ENCODE results near the gene FABP1. TPM values are rescaled to one million over a fixed set of nuclear protein-coding genes. Genes with fewer than 3 reads are reported as not detected.

Gene FABP1
- total and polyA plus RNA-seq, 2 of the 8 experiments (the other 6 are each of a cell fraction or from before 2014, with no cell fraction given) = 0.09 TPM; not detected in 1

DNA sequence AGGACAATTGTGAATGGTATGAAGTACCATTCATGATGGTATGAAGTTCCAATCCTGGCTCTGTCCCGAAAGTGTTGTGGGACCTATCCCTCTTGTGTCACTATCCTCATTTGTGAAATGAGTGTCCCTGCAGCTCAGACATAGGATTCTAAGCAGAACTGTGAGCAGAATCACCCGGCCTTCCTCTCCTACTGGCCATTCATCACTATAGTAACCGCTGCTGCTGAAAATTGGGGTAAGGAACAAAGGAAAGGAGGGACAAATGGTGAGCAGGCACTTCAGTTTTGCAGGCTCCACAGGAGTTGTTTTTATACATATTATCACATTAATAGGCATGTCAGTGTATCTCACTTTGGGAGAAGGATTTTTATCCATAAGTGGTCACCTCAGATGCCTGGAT, 32.8 kb downstream of the FABP1 start:
- no peak overlapping the region for H3K18ac ChIP-seq (ENCODE audit: extremely low read depth, low read length)
- no peaks in the 10 kb centered on the region for H3K36me3 ChIP-seq (ENCODE audit: control insufficient read depth in 2 of 4, insufficient read depth in 4 of 4, low read length in 3 of 4)
- H2BK120ac ChIP-seq (replicated peaks; ENCODE audit: low read depth, low read length) = no peak overlapping the region
- peaks cover 0 to 9% (median 2%) of the 10 kb centered on the region in 4 experiments; a peak in 5 of 7 replicates for H3K4me1 ChIP-seq (replicated peaks in 1 of 4; ENCODE audit: control insufficient read depth in 3 of 4, insufficient read depth in 4 of 4, low read length in 3 of 4)
- H3K4me3 ChIP-seq (ENCODE audit: extremely low read depth in 1 of 4, insufficient read depth in 2 of 4, low read depth in 3 of 4, low read length in 4 of 4) = no peak overlapping the region
- H2BK5ac ChIP-seq (ENCODE audit: low read depth, low read length) = no peak overlapping the region
- no peak overlapping the region for H3K4ac ChIP-seq (replicated peaks; ENCODE audit: insufficient read length, low read depth, low read length)
- no peak overlapping the region for H2BK20ac ChIP-seq (ENCODE audit: low read length)
- no peak for FAIRE-seq
- no peaks in the 10 kb centered on the region for H3K23me2 ChIP-seq (ENCODE audit: low read depth, low read length)
- H4K20me1 ChIP-seq (replicated peaks in 1 of 2; ENCODE audit: control insufficient read depth in 1 of 2, insufficient read depth in 2 of 2, low read length in 2 of 2) = no peaks in the 10 kb centered on the region
- no peak overlapping the region for H3K56ac ChIP-seq (replicated peaks; ENCODE audit: insufficient read length, low read depth, low read length)
- no peaks in the 10 kb centered on the region for H3K79me2 ChIP-seq (ENCODE audit: control insufficient read depth in 1 of 2, insufficient read depth in 2 of 2, low read length in 2 of 2)
- no peaks in the 10 kb centered on the region for H3K79me1 ChIP-seq (ENCODE audit: low read depth, low read length)
- no peak overlapping the region for H2AFZ ChIP-seq (ENCODE audit: low read length)
- H4K91ac ChIP-seq (replicated peaks; ENCODE audit: insufficient read length, low read length) = no peak overlapping the region
- CTCF ChIA-PET (ENCODE audit: partially characterized antibody) = interaction anchor here (1.2 to 4.2 kb wide), 2 partner anchors 8 to 34 kb away, joined by 3 to 26 read pairs; no protein-coding TSS in a partner anchor
- no peak overlapping the region for H4K8ac ChIP-seq (ENCODE audit: extremely low read depth, insufficient read depth, low read length)
- no peak overlapping the region for H4K5ac ChIP-seq (ENCODE audit: insufficient read length, low read depth, low read length)
- no peak overlapping the region for H2BK15ac ChIP-seq (ENCODE audit: low read length)
- H3K27ac ChIP-seq (ENCODE audit: low read depth, low read length) = no peak overlapping the region
- H2AK5ac ChIP-seq (ENCODE audit: low read depth, low read length) = no peak overlapping the region
- H3K23ac ChIP-seq (ENCODE audit: insufficient read length) = no peak overlapping the region
- H2BK12ac ChIP-seq (ENCODE audit: low read depth, low read length) = no peak overlapping the region; the same call in 1 of the 2 replicates
- H3K27me3 ChIP-seq (replicated peaks in 1 of 4; ENCODE audit: control insufficient read depth in 3 of 4, extremely low read depth in 1 of 4, insufficient read depth in 3 of 4, low read length in 3 of 4) = no peaks in the 10 kb centered on the region
- WGBS, 2 experiments (ENCODE audit: extremely low coverage in 1 of 2, insufficient coverage in 1 of 2, insufficient read length in 1 of 2, insufficient replicate concordance in 2 of 2, low coverage in 1 of 2, low lambda C conversion rate in 2 of 2, missing lambda C conversion rate in 1 of 2) = 80% methylated on average over 3 of the region's 3 CpGs; no CpG with 5 or more reads in 1 of the 2 experiments
- H3K9me3 ChIP-seq (ENCODE audit: insufficient read depth in 2 of 2, low read depth in 1 of 2, low read length in 1 of 2) = no peaks in the 10 kb centered on the region
- no peak for DNase-seq (ENCODE audit: low read depth in 1 of 2, low spot score in 2 of 2)
- H3K14ac ChIP-seq (ENCODE audit: insufficient read length) = no peak overlapping the region
- no peak overlapping the region for H3K9ac ChIP-seq (replicated peaks in 1 of 4; ENCODE audit: extremely low read depth in 1 of 4, low read depth in 3 of 4, low read length in 3 of 4)
- H3K4me2 ChIP-seq (ENCODE audit: insufficient read depth in 1 of 2, low read depth in 2 of 2, low read length in 2 of 2) = no peak overlapping the region
- POLR2A ChIA-PET (ENCODE audit: partially characterized antibody) = interaction anchor here (0.9 kb wide), 1 partner anchor 79 kb away, joined by 3 read pairs; the partner anchor contains the start of gene RNU2-63P
- TF ChIP-seq CTBP2 (IDR thresholded peaks at IDR 0.05; ENCODE audit: borderline replicate concordance, insufficient read depth, insufficient read length, low read length) (no peak), RXRA (IDR thresholded peaks at IDR 0.05; ENCODE audit: insufficient read depth, low read depth, low read length) (no peak), MAX (IDR thresholded peaks at IDR 0.05) (no peak), PHF8 (conservative IDR thresholded peaks at IDR 0.05; ENCODE audit: low read depth, low read length) (no peak), CHD1 (IDR thresholded peaks at IDR 0.05; ENCODE audit: low read depth, low read length) (no peak), SP2 (IDR thresholded peaks at IDR 0.05; ENCODE audit: low read length) (no peak), ZNF274 (IDR thresholded peaks at IDR 0.05; ENCODE audit: borderline replicate concordance, extremely low read depth, low read length) (no peak), SIN3A (conservative IDR thresholded peaks at IDR 0.05 in 1 of 2, IDR thresholded peaks at IDR 0.05 in 1 of 2; ENCODE audit: low read depth in 1 of 2, low read length in 2 of 2) (no peak), CHD2 (IDR thresholded peaks at IDR 0.05; ENCODE audit: low read length) (no peak), GABPA (IDR thresholded peaks at IDR 0.05; ENCODE audit: borderline replicate concordance, insufficient read depth, low read length) (no peak), RNF2 (IDR thresholded peaks at IDR 0.05; ENCODE audit: borderline replicate concordance, low read depth, low read length, missing control alignments, poor library complexity, severe bottlenecking) (no peak)
- TF ChIP-seq, protein P1, sequence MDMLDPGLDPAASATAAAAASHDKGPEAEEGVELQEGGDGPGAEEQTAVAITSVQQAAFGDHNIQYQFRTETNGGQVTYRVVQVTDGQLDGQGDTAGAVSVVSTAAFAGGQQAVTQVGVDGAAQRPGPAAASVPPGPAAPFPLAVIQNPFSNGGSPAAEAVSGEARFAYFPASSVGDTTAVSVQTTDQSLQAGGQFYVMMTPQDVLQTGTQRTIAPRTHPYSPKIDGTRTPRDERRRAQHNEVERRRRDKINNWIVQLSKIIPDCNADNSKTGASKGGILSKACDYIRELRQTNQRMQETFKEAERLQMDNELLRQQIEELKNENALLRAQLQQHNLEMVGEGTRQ (IDR thresholded peaks at IDR 0.05; ENCODE audit: low read length) = no peak

Measured in H1 (cell line).